ENCODE measurements around the gene FAM83G. TPM values are rescaled to one million over a fixed set of nuclear protein-coding genes. Genes with fewer than 3 reads are reported as not detected.

FAM83G gene
- polyA plus RNA-seq, 1 of the 3 experiments (the other 2 are of a cell fraction): 6.5 TPM

GRCh38 chr17:18968945-18969887, 35.3 kb downstream of the FAM83G start (continued):
- no peak for TF ChIP-seq IRF3 (IDR thresholded peaks at IDR 0.05; ENCODE audit: low read depth, low read length)

- DNase-seq: no peak
- CTCF ChIA-PET: no interaction called here
- H3K27ac ChIP-seq (ENCODE audit: low read depth in 2 of 2, low read length in 1 of 2): peak overlapping the region in 1 of 2 experiments; percentile 58; a peak in 1 of 4 replicates
- no peaks in the 10 kb centered on the region for H3K79me2 ChIP-seq (ENCODE audit: insufficient read depth)
- H3K4me2 ChIP-seq: no peak overlapping the region
- peaks cover 0 to 6% of the 10 kb centered on the region in 2 experiments for H3K36me3 ChIP-seq (replicated peaks in 1 of 2; ENCODE audit: control insufficient read depth in 1 of 2, insufficient read depth in 2 of 2, low read length in 1 of 2)
- H3K9me2 ChIP-seq: no peaks in the 10 kb centered on the region
- H3K4me3 ChIP-seq (ENCODE audit: low read depth in 2 of 2, low read length in 1 of 2): no peak overlapping the region
- H3K9ac ChIP-seq: no peak overlapping the region
- 93% methylated on average over 2 of the region's 4 CpGs for WGBS (ENCODE audit: low lambda C conversion rate)
- H2AFZ ChIP-seq (ENCODE audit: low read depth): no peak overlapping the region
- TF ChIP-seq FOXM1 (IDR thresholded peaks at IDR 0.05; ENCODE audit: low read depth) (no peak), USF2 (IDR thresholded peaks at IDR 0.05; ENCODE audit: borderline replicate concordance, low read depth, low read length) (no peak), CTCF (IDR thresholded peaks at IDR 0.05) (no peak), EP300 (IDR thresholded peaks at IDR 0.05; ENCODE audit: borderline replicate concordance in 1 of 2, low read depth in 1 of 2, low read length in 1 of 2) (no peak), SIN3A (IDR thresholded peaks at IDR 0.05; ENCODE audit: borderline replicate concordance, low read depth, low read length) (no peak), MEF2A (IDR thresholded peaks at IDR 0.05; ENCODE audit: borderline replicate concordance, low read depth) (no peak), RCOR1 (IDR thresholded peaks at IDR 0.05; ENCODE audit: low read length) (no peak), ZBTB33 (IDR thresholded peaks at IDR 0.05; ENCODE audit: borderline replicate concordance, low read depth) (no peak)
- no peaks in the 10 kb centered on the region for H4K20me1 ChIP-seq (ENCODE audit: insufficient read depth)
- H3F3A ChIP-seq (replicated peaks; ENCODE audit: insufficient read depth): peaks cover 5% of the 10 kb centered on the region
- no peaks in the 10 kb centered on the region for H3K27me3 ChIP-seq (ENCODE audit: insufficient read depth)
- H3K9me3 ChIP-seq: no peaks in the 10 kb centered on the region
- POLR2A ChIA-PET: interaction anchor here (0.7 kb wide), 1 partner anchor 1009 kb away, joined by 3 read pairs; the partner anchor contains the start of gene AKAP10
- H3K4me1 ChIP-seq (ENCODE audit: control insufficient read depth in 1 of 2, insufficient read depth in 2 of 2, low read depth in 1 of 2, low read length in 1 of 2): peaks cover 4 to 24% of the 10 kb centered on the region in 2 experiments; a peak in 2 of 4 replicates
These were observed 36.2 kb downstream of the FAM83G start for GRCh38 chr17:18968345-18968744.

Measured in SK-N-SH (cell line).